ENCODE measurements around the gene EDN2.

DNA sequence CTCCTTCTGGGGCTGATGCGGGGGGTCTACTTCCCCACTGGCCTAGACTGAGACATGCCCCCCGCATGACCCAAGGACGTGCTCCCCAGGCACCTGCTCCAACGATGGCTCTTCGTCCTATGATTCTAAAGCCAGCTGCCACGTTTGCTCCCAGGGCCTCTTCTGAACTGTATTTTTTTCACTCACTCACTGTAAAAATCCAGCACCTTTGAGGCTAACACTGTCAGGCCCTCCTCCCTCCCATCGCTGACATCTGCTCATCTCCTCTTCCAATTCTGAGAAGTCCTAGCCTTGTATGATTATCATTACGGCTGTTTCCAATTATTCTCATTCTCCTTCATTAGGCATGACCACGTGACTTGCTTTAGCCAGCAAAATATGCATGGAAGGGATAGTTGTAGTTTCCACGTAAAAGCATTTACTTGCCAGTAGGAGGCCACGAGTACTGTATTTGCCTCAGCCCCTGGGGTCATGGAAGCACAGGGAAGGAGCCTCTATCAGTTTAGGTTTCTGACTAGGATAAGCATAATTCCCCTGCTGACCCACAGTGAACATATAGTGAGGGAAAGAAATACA is 19.1 kb upstream of the EDN2 start:
- TF ChIP-seq CTCF (conservative IDR thresholded peaks at IDR 0.05; ENCODE audit: low read length): no peak; the same call in 1 of the 2 replicates
- no peak for TF ChIP-seq EZH2phosphoT487 (IDR thresholded peaks at IDR 0.05; ENCODE audit: borderline replicate concordance)
